RWPE2 (cell line): ENCODE measurements around the gene UBB.

ENCODE experiments used
- ATAC-seq: fragments of 200-7000 bp; cut with Tn5 transposase; 3 replicates; pipeline ENCODE4 v1.9.1; 2021; ENCODE audit warnings: low read depth
- DNase-seq: peaks from one replicate; pipeline ENCODE4 v3.0.0-alpha.2; 2020; ENCODE audit warnings: low spot score
- H3K27ac ChIP-seq: fragments of 450-650 bp; 2 replicates; pipeline ENCODE4 v1.5.1; 2017; ENCODE audit warnings: mild to moderate bottlenecking; ENCODE audit not compliant: poor library complexity, severe bottlenecking
- H3K27me3 ChIP-seq: fragments of 250-450 bp; sonication (Bioruptor Pico); 2 replicates; pipeline ENCODE4 v1.5.1; 2021; ENCODE audit warnings: mild to moderate bottlenecking, moderate library complexity; ENCODE audit not compliant: insufficient read depth, poor library complexity, severe bottlenecking
- H3K36me3 ChIP-seq: fragments of 250-450 bp; sonication (Bioruptor Pico); 2 replicates; pipeline ENCODE4 v1.5.1; 2020; ENCODE audit warnings: low read depth, mild to moderate bottlenecking, moderate library complexity
- H3K4me1 ChIP-seq: fragments of 250-450 bp; sonication (Bioruptor Pico); 2 replicates; pipeline ENCODE4 v1.5.1; 2021; ENCODE audit warnings: mild to moderate bottlenecking, moderate library complexity; ENCODE audit not compliant: insufficient read depth, poor library complexity, severe bottlenecking
- H3K4me3 ChIP-seq: fragments of 250-450 bp; sonication (Bioruptor Pico); 2 replicates; pipeline ENCODE4 v1.5.1; 2021; ENCODE audit warnings: mild to moderate bottlenecking, moderate library complexity; ENCODE audit not compliant: severe bottlenecking
- H3K9me3 ChIP-seq: fragments of 250-450 bp; sonication (Bioruptor Pico); 2 replicates; pipeline ENCODE4 v1.5.1; 2021; ENCODE audit warnings: mild to moderate bottlenecking, moderate library complexity; ENCODE audit not compliant: severe bottlenecking
- TF ChIP-seq, protein P1 (sequence below): fragments of 450-650 bp; IDR thresholded peaks from one replicate; pipeline ENCODE4 v1.5.1; 2017; ENCODE audit warnings: mild to moderate bottlenecking, moderate library complexity; ENCODE audit not compliant: poor library complexity, severe bottlenecking

UBB gene

GRCh38 chr17:16343569-16343968, 37.3 kb upstream of the UBB start:
- no peak for ATAC-seq
- no peak for DNase-seq
- H3K4me1 ChIP-seq, result no peaks in the 10 kb centered on the region
- no peak overlapping the region for H3K4me3 ChIP-seq
- peaks cover under 1% of the 10 kb centered on the region; the same call in 1 of the 2 replicates for H3K36me3 ChIP-seq
- TF ChIP-seq, protein P1, sequence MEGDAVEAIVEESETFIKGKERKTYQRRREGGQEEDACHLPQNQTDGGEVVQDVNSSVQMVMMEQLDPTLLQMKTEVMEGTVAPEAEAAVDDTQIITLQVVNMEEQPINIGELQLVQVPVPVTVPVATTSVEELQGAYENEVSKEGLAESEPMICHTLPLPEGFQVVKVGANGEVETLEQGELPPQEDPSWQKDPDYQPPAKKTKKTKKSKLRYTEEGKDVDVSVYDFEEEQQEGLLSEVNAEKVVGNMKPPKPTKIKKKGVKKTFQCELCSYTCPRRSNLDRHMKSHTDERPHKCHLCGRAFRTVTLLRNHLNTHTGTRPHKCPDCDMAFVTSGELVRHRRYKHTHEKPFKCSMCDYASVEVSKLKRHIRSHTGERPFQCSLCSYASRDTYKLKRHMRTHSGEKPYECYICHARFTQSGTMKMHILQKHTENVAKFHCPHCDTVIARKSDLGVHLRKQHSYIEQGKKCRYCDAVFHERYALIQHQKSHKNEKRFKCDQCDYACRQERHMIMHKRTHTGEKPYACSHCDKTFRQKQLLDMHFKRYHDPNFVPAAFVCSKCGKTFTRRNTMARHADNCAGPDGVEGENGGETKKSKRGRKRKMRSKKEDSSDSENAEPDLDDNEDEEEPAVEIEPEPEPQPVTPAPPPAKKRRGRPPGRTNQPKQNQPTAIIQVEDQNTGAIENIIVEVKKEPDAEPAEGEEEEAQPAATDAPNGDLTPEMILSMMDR, result no peak
- H3K27ac ChIP-seq, result no peak overlapping the region
- no peaks in the 10 kb centered on the region for H3K9me3 ChIP-seq
- H3K27me3 ChIP-seq, result no peaks in the 10 kb centered on the region

DNA sequence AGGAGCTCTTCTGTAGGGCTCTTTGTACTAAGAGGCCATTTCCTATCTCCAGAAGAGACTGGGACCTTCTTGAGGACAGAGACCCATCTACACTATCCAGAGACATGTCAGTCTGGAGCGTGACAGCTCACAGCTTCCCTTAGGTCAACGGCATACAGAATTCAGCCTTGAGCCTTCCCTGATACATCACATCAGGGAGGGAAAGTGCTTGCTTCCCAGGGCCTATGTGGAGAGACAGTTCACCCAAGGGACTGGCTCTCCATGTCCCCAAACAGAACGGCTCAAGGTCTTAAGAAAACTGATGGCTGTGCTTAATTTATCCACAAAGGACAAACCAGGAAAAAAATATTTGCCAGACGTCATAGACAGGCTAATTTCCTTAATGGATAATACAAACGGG, 35.3 kb upstream of the UBB start:
- no peak for ATAC-seq
- H3K4me3 ChIP-seq, result no peak overlapping the region

DNA sequence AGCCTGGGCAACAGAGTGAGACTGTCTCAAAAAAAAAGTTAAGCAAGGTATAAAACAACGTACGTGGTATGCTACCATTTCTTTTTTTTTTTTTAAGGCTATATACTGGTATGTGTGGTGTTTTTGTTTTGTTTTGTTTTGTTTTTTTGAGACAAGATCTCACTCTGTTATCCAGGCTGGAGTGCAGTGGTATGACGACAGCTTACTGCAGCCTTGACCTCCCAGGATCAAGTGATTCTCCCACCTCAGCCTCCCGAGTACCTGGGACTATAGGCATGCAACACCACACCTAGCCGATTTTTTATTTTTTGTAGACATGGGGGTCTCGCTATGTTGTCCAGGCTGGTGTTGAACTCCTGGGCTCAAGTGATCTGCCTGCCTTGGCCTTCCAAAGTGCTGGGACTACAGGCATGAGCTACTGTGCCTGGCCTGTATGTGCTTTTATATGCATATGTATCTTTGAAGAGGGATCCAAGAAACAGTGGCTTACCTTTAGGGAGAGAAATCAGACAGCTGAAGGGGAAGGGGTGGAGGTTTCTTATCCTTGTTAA, 34.1 kb upstream of the UBB start:
- H3K4me3 ChIP-seq, result no peak overlapping the region
- TF ChIP-seq, protein P1, result no peak
- peaks cover 13% of the 10 kb centered on the region for H3K36me3 ChIP-seq
- ATAC-seq (no peak), DNase-seq (no peak)
- no peaks in the 10 kb centered on the region for H3K4me1 ChIP-seq
- H3K27me3 ChIP-seq, result no peaks in the 10 kb centered on the region
- H3K27ac ChIP-seq, result no peak overlapping the region
- H3K9me3 ChIP-seq, result no peaks in the 10 kb centered on the region

More for the DNA sequence above, 35.3 kb upstream of the UBB start:
- Histone ChIP-seq H3K36me3 (peaks cover 13% of the 10 kb centered on the region), H3K9me3 (no peaks in the 10 kb centered on the region), H3K27me3 (no peaks in the 10 kb centered on the region), H3K27ac (no peak overlapping the region), H3K4me1 (no peaks in the 10 kb centered on the region)
- TF ChIP-seq, protein P1, result no peak
- DNase-seq, result no peak

DNA sequence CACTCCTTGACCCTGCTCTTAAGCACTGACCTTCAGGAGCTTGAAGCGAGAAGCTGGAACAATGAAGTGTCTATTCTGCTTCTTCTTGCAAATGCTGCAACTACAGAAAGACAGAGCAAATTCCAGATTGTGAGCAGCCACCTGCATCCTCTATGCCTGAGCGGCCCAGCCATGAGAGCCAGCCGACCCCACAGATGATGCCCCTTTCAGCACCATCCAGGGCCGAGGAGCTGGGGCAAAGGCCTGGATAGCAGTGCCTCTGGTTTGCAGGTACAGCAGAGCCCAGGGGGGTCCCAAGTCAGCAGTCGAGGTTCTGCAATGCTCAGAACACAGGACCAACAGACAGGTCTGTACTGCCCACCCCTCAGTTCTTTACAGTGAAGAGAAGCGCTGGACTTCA, 32.3 kb upstream of the UBB start:
- Histone ChIP-seq H3K9me3 (no peaks in the 10 kb centered on the region), H3K27ac (no peak overlapping the region)
- TF ChIP-seq, protein P1, result no peak

DNA sequence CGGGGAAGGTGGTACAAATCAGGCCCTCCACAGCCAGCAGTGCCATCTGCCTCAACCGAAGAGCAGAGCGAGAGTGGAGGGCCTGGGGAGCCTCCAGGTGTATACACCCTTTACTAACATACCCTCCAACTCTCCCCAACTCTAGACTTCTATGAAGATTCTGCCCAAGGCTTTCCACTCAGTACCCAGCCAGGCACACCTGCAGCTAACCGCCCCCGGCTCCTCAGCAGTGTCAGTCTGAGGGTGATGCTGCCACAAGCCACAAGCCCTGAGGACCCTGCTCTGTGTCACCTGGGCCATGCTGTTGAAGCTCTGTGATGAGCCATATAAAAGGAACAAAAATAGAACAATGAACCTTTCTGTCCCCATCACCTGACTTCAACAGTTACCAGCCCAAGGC, 31.5 kb upstream of the UBB start:
- peaks cover 3% of the 10 kb centered on the region for H3K4me1 ChIP-seq
- H3K36me3 ChIP-seq, result peaks cover 13% of the 10 kb centered on the region
- ATAC-seq (no peak), DNase-seq (no peak)
- TF ChIP-seq, protein P1, result no peak
- H3K9me3 ChIP-seq, result no peaks in the 10 kb centered on the region
- H3K4me3 ChIP-seq, result no peak overlapping the region
- no peak overlapping the region for H3K27ac ChIP-seq
- no peaks in the 10 kb centered on the region for H3K27me3 ChIP-seq

More for the DNA sequence above, 32.3 kb upstream of the UBB start:
- Histone ChIP-seq H3K4me1 (no peaks in the 10 kb centered on the region), H3K36me3 (peaks cover 13% of the 10 kb centered on the region), H3K4me3 (no peak overlapping the region), H3K27me3 (no peaks in the 10 kb centered on the region)
- DNase-seq (no peak), ATAC-seq (no peak)
